ENCODE data around the gene HDAC9.

DNA sequence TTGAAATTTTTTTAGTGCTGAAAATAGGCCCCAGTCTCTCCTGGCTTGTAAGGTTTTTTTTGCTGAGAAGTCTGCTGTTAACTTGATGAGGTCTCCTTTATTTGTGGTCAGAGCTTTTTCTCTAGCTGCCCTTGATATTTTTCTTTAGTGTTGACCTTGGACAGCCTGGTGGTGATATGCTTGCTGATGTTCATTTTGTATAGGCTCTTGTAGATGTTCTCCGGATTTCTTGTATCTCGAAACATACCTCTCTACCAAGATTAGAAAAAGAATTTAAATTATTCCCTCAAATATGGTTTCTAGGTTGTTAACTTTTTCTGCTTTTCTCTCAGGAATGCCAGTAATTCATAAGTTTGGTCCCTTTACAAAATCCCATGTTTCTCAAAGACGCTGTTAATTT, 519.5 kb downstream of the HDAC9 start:
- TF ChIP-seq EP300 (IDR thresholded peaks at IDR 0.05) (no peak), POLR2A (IDR thresholded peaks at IDR 0.05) (no peak)
